GM21515 (cell line): Measurements from ENCODE around the gene GOLGA5.

Experiments used
- ATAC-seq: cut with Tn5 transposase; IDR thresholded peaks from one replicate; pipeline ENCODE4 v1.9.1; 2021; ENCODE audit not compliant: unreplicated experiment

The GOLGA5 gene

GRCh38 chr14:92874962-92875661 lies 81.0 kb downstream of the GOLGA5 start:
- ATAC-seq: no peak

GRCh38 chr14:92877757-92878431 lies 83.8 kb downstream of the GOLGA5 start:
- ATAC-seq: no peak

GRCh38 chr14:92880351-92880750 lies 86.2 kb downstream of the GOLGA5 start:
- no peak for ATAC-seq

GRCh38 chr14:92880851-92881250 lies 86.7 kb downstream of the GOLGA5 start:
- no peak for ATAC-seq

- ATAC-seq: no peak
Observed at GRCh38 chr14:92883066-92883465, 89.0 kb downstream of the GOLGA5 start.

GRCh38 chr14:92884410-92884809 lies 90.3 kb downstream of the GOLGA5 start:
- no peak for ATAC-seq

- no peak for ATAC-seq
Observed at GRCh38 chr14:92885279-92886061, 91.4 kb downstream of the GOLGA5 start.

GRCh38 chr14:92886337-92886736 lies 92.2 kb downstream of the GOLGA5 start:
- ATAC-seq: no peak

GRCh38 chr14:92887157-92887556 lies 93.1 kb downstream of the GOLGA5 start:
- ATAC-seq: no peak

- no peak for ATAC-seq
Observed at GRCh38 chr14:92888896-92889295, 94.8 kb downstream of the GOLGA5 start.
